Measurements from ENCODE around the gene CLDN24. TPM values are rescaled to one million over a fixed set of nuclear protein-coding genes. Genes with fewer than 3 reads are reported as not detected.

Gene CLDN24
- total RNA-seq, 1 experiment from 2014 or later, result not detected

DNA sequence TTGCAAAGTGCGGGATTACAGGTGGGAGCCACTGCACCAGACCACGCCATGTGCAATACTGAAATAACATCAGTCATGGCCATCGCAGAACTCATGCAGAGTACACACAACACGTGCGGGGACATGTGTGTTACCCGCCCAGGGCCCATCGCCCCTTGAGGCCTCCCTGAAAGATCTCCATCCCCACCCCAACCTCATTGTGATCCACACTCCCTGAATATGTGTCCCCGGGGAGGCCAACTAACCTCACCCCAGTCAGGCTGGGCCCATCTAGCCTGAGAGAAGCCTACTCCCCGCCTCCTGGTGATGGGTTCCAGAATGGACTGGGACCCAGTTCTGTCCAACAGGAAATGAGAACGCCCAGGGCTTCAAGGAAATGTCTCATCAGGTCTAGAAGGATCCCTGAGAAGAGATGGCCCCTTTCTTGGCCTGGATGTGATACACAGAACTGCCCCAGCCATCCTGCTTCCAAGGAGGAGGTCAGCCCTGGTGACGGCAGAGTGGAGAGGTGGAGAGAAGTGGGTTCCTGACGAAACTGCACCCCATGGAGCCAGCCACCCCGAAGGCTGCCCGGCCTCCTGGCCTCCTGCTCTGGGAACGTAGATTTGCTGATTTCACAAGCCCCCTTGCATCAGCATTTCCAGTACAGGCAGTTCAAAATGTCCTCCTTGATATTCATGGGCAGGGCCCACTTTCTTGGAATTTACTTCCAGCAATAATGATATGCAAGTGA is 22.5 kb upstream of the CLDN24 start (continued):
- TF ChIP-seq, protein P1, sequence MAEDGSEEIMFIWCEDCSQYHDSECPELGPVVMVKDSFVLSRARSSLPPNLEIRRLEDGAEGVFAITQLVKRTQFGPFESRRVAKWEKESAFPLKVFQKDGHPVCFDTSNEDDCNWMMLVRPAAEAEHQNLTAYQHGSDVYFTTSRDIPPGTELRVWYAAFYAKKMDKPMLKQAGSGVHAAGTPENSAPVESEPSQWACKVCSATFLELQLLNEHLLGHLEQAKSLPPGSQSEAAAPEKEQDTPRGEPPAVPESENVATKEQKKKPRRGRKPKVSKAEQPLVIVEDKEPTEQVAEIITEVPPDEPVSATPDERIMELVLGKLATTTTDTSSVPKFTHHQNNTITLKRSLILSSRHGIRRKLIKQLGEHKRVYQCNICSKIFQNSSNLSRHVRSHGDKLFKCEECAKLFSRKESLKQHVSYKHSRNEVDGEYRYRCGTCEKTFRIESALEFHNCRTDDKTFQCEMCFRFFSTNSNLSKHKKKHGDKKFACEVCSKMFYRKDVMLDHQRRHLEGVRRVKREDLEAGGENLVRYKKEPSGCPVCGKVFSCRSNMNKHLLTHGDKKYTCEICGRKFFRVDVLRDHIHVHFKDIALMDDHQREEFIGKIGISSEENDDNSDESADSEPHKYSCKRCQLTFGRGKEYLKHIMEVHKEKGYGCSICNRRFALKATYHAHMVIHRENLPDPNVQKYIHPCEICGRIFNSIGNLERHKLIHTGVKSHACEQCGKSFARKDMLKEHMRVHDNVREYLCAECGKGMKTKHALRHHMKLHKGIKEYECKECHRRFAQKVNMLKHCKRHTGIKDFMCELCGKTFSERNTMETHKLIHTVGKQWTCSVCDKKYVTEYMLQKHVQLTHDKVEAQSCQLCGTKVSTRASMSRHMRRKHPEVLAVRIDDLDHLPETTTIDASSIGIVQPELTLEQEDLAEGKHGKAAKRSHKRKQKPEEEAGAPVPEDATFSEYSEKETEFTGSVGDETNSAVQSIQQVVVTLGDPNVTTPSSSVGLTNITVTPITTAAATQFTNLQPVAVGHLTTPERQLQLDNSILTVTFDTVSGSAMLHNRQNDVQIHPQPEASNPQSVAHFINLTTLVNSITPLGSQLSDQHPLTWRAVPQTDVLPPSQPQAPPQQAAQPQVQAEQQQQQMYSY (CRISPR knock-in tag; IDR thresholded peaks at IDR 0.05), result no peak
- TF ChIP-seq, protein P2, sequence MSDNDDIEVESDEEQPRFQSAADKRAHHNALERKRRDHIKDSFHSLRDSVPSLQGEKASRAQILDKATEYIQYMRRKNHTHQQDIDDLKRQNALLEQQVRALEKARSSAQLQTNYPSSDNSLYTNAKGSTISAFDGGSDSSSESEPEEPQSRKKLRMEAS (CRISPR knock-in tag; IDR thresholded peaks at IDR 0.05), result no peak
- TF ChIP-seq KAT7 (CRISPR knock-in tag; IDR thresholded peaks at IDR 0.05; ENCODE audit: borderline replicate concordance), result no peak

DNA sequence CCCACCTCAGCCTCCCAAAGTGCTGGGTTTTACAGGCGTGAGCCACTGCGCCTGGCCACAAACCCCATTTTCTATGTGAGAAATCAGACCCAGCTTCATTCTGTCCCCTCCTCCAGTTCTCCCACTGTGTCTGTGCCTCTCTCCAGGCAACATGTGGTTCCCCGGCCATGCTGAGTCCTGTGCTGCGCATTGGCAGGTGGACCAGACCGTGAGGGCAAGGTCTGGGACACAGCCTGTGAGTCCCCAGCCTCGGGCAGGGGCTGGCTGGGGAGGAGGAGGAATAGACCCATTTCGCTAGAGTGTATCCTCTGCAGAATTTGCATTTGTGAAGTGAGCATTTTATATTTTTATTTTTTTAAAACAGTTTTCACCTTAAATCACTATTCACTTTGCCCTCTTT is 21.5 kb upstream of the CLDN24 start:
- H3K36me3 Mint-ChIP-seq, result no peaks in the 10 kb centered on the region
- no peaks in the 10 kb centered on the region for H3K9me3 Mint-ChIP-seq
- no peak overlapping the region for H3K4me3 Mint-ChIP-seq
- 0 out of 2 replicates have a peak, but pooled peaks cover 4% of the 10 kb centered on the region for H3K4me1 Mint-ChIP-seq
- no peak for DNase-seq (ENCODE audit: low spot score)
- TF ChIP-seq, protein P3, sequence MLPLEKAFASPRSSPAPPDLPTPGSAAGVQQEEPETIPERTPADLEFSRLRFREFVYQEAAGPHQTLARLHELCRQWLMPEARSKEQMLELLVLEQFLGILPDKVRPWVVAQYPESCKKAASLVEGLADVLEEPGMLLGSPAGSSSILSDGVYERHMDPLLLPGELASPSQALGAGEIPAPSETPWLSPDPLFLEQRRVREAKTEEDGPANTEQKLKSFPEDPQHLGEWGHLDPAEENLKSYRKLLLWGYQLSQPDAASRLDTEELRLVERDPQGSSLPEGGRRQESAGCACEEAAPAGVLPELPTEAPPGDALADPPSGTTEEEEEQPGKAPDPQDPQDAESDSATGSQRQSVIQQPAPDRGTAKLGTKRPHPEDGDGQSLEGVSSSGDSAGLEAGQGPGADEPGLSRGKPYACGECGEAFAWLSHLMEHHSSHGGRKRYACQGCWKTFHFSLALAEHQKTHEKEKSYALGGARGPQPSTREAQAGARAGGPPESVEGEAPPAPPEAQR (CRISPR knock-in tag; IDR thresholded peaks at IDR 0.05), result no peak
- TF ChIP-seq CBFB (CRISPR knock-in tag; IDR thresholded peaks at IDR 0.05; ENCODE audit: low read depth) (no peak), NR2C2 (CRISPR knock-in tag; IDR thresholded peaks at IDR 0.05) (no peak), SMAD3 (CRISPR knock-in tag; IDR thresholded peaks at IDR 0.05; ENCODE audit: borderline replicate concordance) (no peak), ZNF671 (CRISPR knock-in tag; IDR thresholded peaks at IDR 0.05) (no peak), GABPB1 (CRISPR knock-in tag; IDR thresholded peaks at IDR 0.05) (no peak), SOX15 (CRISPR knock-in tag; IDR thresholded peaks at IDR 0.05) (no peak), ZNF138 (CRISPR knock-in tag; conservative IDR thresholded peaks at IDR 0.05) (no peak), ZNF317 (CRISPR knock-in tag; IDR thresholded peaks at IDR 0.05; ENCODE audit: borderline replicate concordance, low read depth) (no peak), CREM (CRISPR knock-in tag; IDR thresholded peaks at IDR 0.05) (no peak), ZNF219 (CRISPR knock-in tag; IDR thresholded peaks at IDR 0.05; ENCODE audit: borderline replicate concordance) (no peak), TCF7 (CRISPR knock-in tag; IDR thresholded peaks at IDR 0.05; ENCODE audit: low read depth) (no peak), ZNF121 (CRISPR knock-in tag; IDR thresholded peaks at IDR 0.05) (no peak)
- TF ChIP-seq, protein P4, sequence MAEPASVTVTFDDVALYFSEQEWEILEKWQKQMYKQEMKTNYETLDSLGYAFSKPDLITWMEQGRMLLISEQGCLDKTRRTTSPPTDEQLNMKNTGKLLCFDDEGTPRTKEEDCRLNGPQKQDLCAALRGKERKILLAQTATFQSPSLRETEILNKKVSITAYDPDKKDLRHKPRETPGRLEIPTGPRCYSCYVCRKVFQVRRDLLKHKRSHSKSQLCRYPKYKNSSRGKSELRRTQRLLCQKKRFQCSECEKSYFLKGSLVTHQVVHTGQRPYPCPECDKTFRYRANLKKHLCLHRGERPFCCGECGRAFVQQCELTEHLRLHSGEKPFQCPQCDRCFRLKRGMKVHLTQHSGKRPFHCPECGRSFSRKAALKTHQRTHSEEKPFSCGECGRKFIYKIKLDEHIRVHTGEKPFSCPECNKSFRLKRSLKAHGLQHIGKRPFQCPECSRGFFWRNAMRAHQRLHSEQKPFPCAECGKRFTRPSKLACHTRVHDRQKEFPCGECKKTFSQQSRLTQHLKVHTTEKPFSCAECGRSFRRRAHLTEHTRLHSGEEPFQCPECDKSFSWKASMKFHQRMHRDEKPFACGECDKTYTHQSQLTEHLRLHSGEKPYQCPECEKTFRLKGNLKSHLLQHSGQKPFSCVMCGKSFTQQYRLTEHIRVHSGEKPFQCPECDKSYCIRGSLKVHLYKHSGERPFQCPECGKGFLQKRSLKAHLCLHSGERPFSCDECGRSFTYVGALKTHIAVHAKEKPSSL (CRISPR knock-in tag; conservative IDR thresholded peaks at IDR 0.05), result no peak
- TF ChIP-seq, protein P5, sequence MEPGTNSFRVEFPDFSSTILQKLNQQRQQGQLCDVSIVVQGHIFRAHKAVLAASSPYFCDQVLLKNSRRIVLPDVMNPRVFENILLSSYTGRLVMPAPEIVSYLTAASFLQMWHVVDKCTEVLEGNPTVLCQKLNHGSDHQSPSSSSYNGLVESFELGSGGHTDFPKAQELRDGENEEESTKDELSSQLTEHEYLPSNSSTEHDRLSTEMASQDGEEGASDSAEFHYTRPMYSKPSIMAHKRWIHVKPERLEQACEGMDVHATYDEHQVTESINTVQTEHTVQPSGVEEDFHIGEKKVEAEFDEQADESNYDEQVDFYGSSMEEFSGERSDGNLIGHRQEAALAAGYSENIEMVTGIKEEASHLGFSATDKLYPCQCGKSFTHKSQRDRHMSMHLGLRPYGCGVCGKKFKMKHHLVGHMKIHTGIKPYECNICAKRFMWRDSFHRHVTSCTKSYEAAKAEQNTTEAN (CRISPR knock-in tag; IDR thresholded peaks at IDR 0.05), result no peak
- H3K27ac Mint-ChIP-seq, result no peak overlapping the region
- no peaks in the 10 kb centered on the region for H3K27me3 Mint-ChIP-seq (ENCODE audit: low read depth)
- no peak for ATAC-seq
- ChIA-PET POLR2A (no interaction called here), CTCF (interaction anchor here (0.6 kb wide), 1 partner anchor 64 kb away, joined by 4 read pairs; no protein-coding TSS in a partner anchor)
